Measurements from ENCODE around the gene DPEP3. TPM values are rescaled to one million over a fixed set of nuclear protein-coding genes. Genes with fewer than 3 reads are reported as not detected.

Gene DPEP3
- total and polyA plus RNA-seq, 10 donors: 0.26 to 2.2 (median 0.93) TPM

GRCh38 chr16:68022278-68022727, 42.0 kb upstream of the DPEP3 start:
- peak overlapping the region; percentile 79 to 94 (median 89) for H3K27ac ChIP-seq

GRCh38 chr16:68021490-68021889, 41.2 kb upstream of the DPEP3 start:
- H3K9me3 ChIP-seq: no peaks in the 10 kb centered on the region
- 90 to 96% (median 93%) methylated on average over 9 to 10 of the region's 10 CpGs for WGBS, 5 donors
- H3K27ac ChIP-seq: no peak overlapping the region
- peaks cover 0 to 23% (median 3%) of the 10 kb centered on the region in 6 donors for H3K36me3 ChIP-seq
- H3K4me3 ChIP-seq: peak overlapping the region in 2 of 8 donors; percentile 100
- no peak for TF ChIP-seq POLR2A (IDR thresholded peaks at IDR 0.05)
- intact Hi-C loops (cut with DNase I; ENCODE audit: low total_unique reads): no loop called here
- no peaks in the 10 kb centered on the region for H3K27me3 ChIP-seq (replicated peaks in 1 of 7)
- no peak for DNase-seq
- H3K4me1 ChIP-seq: peaks cover 25 to 49% (median 31%) of the 10 kb centered on the region in 6 donors

More at GRCh38 chr16:68022278-68022727, 42.0 kb upstream of the DPEP3 start:
- TF ChIP-seq CTCF (IDR thresholded peaks at IDR 0.05 in 8 of 11, conservative IDR thresholded peaks at IDR 0.05 in 3 of 11) (no peak), POLR2AphosphoS5 (IDR thresholded peaks at IDR 0.05) (no peak), POLR2A (IDR thresholded peaks at IDR 0.05) (no peak)
- H3K36me3 ChIP-seq: peaks cover 0 to 31% (median 3%) of the 10 kb centered on the region in 6 donors
- 4 to 21% (median 13%) methylated on average over 9 to 19 of the region's 19 CpGs for WGBS, 5 donors
- peak overlapping the region; percentile 91 to 100 (median 100) for H3K4me3 ChIP-seq
- H3K4me1 ChIP-seq: peaks cover 25 to 49% (median 31%) of the 10 kb centered on the region in 6 donors
- H3K27me3 ChIP-seq (replicated peaks in 1 of 7): no peaks in the 10 kb centered on the region
- no peak for DNase-seq
- no peaks in the 10 kb centered on the region for H3K9me3 ChIP-seq
- intact Hi-C loops (cut with DNase I; ENCODE audit: low total_unique reads): no loop called here

GRCh38 chr16:68019167-68019680, 38.9 kb upstream of the DPEP3 start:
- intact Hi-C loops (cut with DNase I; ENCODE audit: low total_unique reads): no loop called here
- H3K27ac ChIP-seq: no peak overlapping the region
- peaks cover 0 to 12% (median 3%) of the 10 kb centered on the region in 6 donors for H3K36me3 ChIP-seq
- TF ChIP-seq CTCF (IDR thresholded peaks at IDR 0.05 in 8 of 11, conservative IDR thresholded peaks at IDR 0.05 in 3 of 11): no peak
- no peaks in the 10 kb centered on the region for H3K9me3 ChIP-seq
- WGBS, 5 donors: 85 to 90% (median 86%) methylated on average over 8 of the region's 8 CpGs
- no peak overlapping the region for H3K4me3 ChIP-seq
- no peaks in the 10 kb centered on the region for H3K27me3 ChIP-seq (replicated peaks in 1 of 7)
- H3K4me1 ChIP-seq: peaks cover 23 to 36% (median 28%) of the 10 kb centered on the region in 6 donors
- DNase-seq: no peak

- Histone ChIP-seq H3K4me3 (no peak within 1 kb of the TSS), H3K27ac (peak within 1 kb of the TSS in 1 of 8 donors; percentile 90), H3K4me1 (peaks cover 0 to 25% (median 9%) of the 10 kb centered on the region in 6 donors), H3K9me3 (no peaks in the 10 kb centered on the region), H3K36me3 (no peaks in the 10 kb centered on the region), H3K27me3 (replicated peaks in 1 of 7) (no peaks in the 10 kb centered on the region)
- intact Hi-C loops (cut with DNase I; ENCODE audit: low total_unique reads): no loop called here
- TF ChIP-seq POLR2A (IDR thresholded peaks at IDR 0.05) (no peak), POLR2AphosphoS5 (IDR thresholded peaks at IDR 0.05) (no peak), CTCF (IDR thresholded peaks at IDR 0.05 in 8 of 11, conservative IDR thresholded peaks at IDR 0.05 in 3 of 11) (no peak)
- 86 to 91% (median 91%) methylated on average over 5 of the region's 5 CpGs for WGBS, 5 donors
- no peak for DNase-seq
These were observed 35.4 kb upstream of the DPEP3 start, which contains the start of gene DPEP2NB for GRCh38 chr16:68015681-68016080. TSS of gene DPEP2NB (minus strand) at chr16:68015911. CDS start at chr16:68015770, 141 bp downstream.
